Measurements from ENCODE around the gene TSSC4.
A peak's percentile ranks its signal among the peaks of the same experiment; 100 is the strongest.

Gene TSSC4

DNA sequence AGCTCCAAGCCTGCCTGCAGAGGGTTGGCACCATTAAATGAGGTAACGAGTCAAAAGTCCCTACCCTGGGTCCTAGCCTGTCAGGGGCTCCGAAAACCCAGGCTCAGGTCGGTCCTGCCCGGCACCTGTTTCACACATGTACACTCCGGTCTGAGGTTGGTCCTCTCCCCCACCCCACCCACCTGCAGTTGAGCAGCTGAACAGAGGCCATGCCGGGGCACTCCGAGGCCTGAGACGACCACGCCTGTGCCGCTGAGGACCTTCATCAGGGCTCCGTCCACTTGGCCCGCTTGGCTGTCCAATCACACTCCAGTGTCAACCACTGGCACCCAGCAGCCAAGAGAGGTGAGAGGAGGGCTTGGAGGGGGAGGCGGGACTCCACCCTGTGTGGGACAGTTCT lies 1.6 kb downstream of the TSSC4 start:
- no peak for DNase-seq

- no peak for DNase-seq
Measured at GRCh38 chr11:2402890-2403645, 2.5 kb downstream of the TSSC4 start.

DNA sequence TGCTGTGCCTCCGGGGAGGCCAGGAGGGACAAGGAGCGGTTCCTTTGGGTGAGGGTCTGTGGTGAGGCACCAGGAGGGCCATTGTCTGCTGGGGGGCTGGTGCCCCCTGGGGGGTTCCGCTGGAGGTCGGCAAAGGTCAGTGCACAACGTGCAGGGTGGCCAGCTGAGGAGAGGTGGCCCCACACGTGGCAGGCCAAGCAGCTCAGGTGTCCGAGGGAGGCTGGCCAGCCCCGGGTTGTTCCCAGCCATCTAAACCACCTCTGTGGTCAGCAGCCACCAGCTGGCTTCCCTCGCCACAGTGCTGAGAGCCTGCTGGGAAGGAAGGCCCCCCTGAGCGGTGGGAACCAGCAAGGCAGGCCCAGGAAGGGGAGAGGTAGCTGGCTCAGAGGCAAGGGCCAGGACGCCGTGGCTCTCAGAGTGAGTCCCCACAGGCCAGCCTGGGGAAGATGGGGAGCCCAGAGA lies 4.2 kb downstream of the TSSC4 start:
- no peak for DNase-seq

- DNase-seq: no peak
Measured at GRCh38 chr11:2406451-2406850, 5.9 kb downstream of the TSSC4 start.

- no peak for DNase-seq
Measured at GRCh38 chr11:2406878-2407410, 6.4 kb downstream of the TSSC4 start.

GRCh38 chr11:2408671-2409070 lies 8.1 kb downstream of the TSSC4 start:
- no peak for DNase-seq

GRCh38 chr11:2409126-2409525 lies 8.6 kb downstream of the TSSC4 start:
- DNase-seq: no peak

- peak in 1 of 3 donors; percentile 31 for DNase-seq
Measured at GRCh38 chr11:2409611-2410468, 9.3 kb downstream of the TSSC4 start.

DNA sequence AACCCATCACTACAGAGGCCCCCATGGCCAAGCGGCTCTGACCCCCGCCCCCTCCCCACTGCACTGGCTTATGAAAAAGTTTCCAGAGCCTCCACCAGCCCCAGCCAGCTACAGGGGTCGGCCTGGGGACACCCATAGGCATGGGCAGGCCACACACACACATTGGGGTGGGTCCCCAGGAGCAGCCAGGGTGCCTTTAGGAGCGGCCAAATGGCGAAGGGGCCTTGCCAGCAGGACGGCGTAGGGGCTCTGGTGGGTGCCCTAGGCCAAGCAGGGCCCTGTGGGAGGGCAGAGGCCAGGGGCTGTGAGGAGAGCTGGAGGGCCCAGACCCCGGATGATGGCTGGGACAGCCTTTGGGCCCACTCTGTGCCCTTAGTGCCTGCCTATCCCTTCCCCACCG lies 10.1 kb downstream of the TSSC4 start:
- DNase-seq: no peak

- DNase-seq: no peak
Measured at GRCh38 chr11:2411446-2412305, 11.1 kb downstream of the TSSC4 start.

GRCh38 chr11:2412323-2412722 lies 11.8 kb downstream of the TSSC4 start:
- DNase-seq: no peak

- no peak for DNase-seq
Measured at GRCh38 chr11:2413742-2414579, 13.4 kb downstream of the TSSC4 start.

DNA sequence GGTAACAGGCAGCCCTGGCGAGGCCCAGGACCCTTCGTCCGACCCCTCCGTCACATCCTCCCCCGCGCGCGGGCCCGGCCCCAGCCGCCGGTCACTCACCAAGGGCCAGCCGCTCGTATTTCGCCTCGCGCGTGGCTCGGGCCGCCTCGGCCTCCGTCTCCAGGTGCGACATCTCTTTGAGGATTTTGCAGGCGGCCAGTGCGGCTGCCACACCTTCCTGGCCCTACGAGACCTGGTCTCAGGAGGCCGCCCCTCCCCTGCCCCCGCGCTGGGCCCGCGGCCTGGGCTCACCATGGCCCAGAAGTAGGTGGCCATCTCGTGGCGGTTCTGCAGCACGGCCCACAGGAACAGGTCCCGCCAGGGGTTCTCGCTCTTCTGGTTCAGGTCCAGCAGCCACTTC lies 14.1 kb downstream of the TSSC4 start:
- no peak for DNase-seq

GRCh38 chr11:2415171-2415570 lies 14.6 kb downstream of the TSSC4 start:
- no peak for DNase-seq

GRCh38 chr11:2415601-2416380 lies 15.2 kb downstream of the TSSC4 start:
- DNase-seq: no peak

DNA sequence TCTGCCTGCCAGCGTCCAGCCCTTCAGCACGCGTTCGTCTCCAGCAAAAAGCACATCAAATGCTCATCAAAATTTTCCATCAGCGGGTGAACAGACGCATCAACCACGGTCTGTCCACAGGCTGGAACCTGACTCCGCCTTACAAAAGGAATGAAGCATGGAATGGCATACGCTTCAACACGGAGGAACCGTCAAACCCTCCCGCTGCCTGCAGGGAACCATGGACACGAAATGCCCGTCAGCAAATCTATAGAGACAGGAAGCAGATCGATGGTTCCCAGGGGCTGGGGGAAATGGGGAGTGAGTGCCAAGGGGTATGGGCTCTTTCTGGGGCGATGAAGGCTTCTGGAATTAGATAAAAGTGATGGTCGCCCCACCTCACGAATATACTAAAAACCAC lies 16.2 kb downstream of the TSSC4 start:
- no peak for DNase-seq

GRCh38 chr11:2417856-2418692 lies 17.5 kb downstream of the TSSC4 start:
- DNase-seq: no peak

DNA sequence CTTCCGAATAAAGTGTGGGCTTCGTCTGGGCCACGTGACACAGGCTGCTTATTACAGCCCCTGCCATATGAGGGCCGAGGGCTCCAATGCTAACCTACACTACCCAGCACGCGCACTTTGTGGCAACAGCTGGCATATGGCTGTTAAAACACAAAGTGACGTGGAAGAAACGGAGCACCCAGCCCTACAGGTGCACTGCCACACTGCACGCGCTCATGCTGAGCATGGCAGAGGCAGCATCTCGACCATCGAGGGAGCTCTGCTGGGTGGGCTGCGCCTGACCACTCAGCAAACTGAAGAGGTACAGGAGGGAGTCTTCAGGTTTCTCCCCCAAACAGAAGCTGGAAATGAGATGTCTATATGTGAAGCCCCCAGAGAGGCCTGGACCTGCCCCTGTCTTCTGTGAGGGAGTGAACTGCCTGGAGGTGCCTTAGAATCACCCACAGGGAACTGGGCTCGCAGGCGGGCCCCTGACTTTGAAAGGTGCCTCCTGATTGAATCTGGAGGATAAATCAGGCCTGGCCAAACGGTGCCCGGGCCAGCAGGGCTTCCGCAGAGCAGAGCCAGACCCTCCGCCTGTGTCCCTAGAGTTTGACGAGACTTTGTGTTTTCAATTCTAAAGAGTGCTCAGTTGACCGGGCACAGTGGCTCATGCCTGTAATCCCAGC lies 18.3 kb downstream of the TSSC4 start:
- DNase-seq: no peak
